C1 segment of cervical spinal cord (tissue), 14 donors: ENCODE results near the gene NFIL3.
A peak's percentile ranks its signal among the peaks of the same experiment; 100 is the strongest.

Source experiments
- DNase-seq, 14 donors: peaks; one replicate each; lab custom pipeline; 2025; lab: John Stamatoyannopoulos, UW

Gene NFIL3

DNA sequence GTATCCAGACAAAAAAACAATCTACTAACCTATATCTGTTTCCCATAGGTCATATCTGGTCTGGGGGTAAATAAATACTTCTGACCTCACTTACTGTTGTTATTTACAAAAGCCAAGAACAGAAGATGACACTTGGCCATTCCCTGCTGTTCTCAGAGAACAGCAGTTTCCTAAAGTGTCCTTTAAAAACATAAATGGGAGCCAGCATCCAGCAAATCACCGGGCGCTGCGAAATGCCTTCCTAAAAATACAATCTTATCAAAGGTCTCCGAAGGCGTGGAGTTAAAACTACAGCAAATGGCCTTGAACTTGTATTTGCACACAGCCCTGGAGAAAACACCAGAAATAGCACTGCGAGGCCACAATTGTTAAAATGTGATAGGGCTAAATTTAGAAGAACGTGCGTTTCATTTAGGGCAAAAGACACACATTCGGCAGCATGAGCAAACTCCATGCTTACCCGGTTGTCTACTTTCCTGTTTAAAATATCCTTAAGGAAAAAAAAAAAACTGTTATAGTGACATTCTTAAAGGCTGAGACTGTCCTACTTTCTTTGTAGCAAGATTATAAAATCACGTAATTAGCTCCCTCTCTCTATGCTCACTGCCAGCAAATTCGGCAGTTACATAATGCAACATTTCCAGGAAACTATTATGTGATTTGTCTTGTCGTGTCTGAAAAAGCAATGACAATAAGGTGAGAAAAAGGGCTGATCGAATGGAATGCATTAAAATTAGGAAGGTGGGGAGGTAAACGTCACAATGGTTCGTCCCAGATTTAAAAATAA, 1.5 kb downstream of the NFIL3 start:
- DNase-seq = peak in 2 of 14 donors; percentile 10 to 63

DNA sequence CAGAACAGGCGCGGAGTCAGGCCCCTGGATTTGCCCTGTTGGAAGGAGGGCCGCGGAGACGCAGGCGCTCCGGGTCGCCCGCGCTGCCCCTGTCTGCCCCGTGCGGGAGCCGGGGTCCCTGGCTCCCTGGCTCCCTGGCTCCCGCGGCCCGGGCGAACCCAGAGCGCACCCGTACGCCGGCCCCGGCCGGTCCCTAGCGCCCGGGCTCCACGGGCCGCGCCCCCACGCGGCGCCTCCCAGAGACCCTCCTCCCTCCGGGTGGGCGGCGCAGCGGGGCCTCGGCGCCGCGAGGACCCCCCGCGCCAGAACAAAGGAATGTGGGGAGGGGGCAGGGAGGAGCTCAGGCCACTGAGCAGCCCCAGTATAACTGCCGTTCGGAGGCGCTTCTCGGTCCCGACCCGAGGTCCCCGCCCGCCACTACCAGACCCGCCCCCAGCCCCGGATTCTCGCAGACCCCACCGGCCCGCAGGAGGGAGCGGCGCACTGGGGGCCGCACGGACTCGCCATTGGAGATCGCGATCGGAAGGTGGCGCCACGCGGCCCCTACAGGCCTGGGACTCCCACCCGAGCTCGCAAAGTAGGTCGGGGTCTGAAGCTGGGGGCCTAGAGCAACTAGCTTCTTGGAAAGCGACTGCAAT, 2.4 kb downstream of the NFIL3 start:
- DNase-seq = peak in 3 of 14 donors; percentile 9 to 31 (median 13)

DNA sequence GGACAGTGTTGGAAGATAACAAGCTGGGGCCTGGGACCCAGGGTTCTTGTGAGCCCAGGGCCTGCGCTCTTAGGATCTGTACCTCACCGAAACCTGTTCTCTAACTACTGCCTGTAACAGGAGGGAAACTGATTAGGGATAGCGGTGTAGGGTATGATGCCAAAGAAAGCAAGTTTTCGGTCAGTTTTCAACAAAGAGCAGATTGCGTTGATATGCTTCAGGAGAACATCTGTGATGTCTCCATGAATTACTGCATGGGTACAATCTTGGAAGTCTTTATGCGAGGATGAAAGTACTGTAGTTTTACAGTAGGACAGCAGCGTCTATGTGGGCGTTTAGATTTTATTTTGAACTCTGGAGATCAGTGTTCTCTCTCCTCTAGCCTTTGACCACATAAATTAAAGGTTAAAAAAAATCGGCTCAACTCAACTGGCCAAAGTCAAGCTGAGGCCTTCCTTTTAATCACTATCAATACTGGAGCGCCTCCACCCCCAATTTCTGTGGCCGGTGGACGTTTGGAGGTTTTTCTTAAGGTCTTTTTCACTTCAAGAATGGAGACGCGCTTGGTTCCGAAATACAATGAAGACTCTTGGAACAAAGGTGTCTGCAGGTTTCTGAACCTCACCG, 3.0 kb downstream of the NFIL3 start:
- no peak for DNase-seq

DNA sequence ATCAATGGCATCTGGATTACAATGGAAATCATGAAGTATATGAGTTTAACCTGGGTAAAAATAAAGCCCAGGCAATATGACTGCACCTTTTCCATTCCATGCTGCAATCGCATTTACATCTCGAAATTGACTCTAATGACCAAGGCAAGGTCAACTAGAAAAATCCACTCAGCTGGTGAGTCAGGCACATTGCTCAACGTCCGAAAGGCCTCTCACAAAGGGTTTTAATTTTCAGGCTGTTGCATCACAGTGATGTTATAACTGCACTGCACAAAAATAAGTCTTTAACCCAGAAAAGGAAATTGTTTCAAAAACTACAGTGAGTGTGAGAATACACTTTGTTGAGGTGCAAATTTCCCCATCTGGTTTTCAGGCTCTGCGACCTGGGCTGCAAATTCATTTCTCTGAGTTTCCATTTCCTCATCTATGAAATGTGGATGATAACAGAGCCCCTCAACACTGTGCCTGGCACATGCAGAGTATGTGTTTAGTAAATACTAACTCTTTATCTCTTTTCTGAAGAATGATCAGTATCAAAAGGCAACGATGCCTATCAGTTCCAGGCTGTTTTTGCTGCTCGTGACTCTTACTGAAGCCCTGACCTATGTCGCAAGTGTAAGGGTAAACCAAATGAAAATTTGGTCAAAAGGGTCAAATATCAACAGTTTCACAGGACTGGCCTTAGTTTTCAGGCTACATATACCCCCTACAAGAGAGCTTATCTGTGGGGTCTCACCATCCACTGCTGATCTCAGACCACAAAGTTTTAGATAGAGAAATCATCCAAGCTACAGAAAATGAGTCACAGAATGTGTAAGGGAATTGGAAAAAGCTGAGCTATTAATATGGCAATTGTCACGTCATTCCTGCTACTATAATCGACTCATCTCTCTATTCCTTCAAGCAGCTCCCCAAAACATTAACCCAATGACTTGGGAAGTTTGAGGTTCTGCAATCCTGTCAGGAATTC, 4.1 kb downstream of the NFIL3 start:
- peak in 1 of 14 donors; percentile 31 for DNase-seq

DNA sequence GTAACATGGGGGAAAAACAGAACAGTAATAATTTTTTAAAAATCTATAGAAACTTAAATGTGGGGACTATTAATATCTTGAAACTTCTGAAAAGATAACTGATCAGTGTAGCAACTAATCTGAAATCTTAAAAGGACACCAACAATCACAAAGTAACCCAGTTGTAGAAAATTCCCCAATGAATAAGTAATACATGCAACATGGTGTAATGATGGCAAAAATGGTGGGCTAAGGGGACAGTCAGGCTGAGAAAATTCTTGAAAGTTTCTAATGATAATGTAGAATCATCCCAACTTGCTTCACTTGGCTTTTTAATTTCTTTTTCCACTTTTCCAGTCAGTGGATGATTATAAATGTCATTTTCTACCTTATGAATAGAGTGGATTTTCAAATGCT, 5.4 kb downstream of the NFIL3 start:
- no peak for DNase-seq

DNA sequence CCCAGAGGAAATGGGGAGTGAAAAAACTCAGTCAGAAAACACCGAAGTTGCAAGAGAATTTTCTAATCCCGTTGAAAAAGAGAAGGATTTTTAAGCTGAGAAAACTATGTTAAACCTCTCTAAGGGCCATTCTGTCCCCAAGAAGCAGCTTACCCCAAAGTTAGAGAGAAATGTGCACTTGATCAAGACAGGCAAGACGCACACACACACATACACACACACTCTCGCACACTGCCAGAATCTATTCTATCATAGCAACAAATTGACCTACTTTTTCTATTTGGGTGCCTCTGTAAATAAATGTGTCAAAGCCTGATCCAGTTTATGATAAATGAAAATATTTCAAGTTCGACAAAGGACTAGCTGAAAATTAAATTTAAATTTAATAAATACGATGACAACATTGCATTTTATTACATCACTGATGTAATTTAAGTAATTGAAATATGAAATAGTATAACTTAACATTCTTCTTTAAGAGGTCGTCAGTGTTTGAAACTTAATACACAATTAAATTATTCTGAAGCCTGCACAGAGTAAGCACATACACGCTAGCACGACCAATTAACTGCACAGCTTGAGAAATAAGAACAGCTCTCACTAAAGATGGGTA, 5.9 kb downstream of the NFIL3 start:
- no peak for DNase-seq

DNA sequence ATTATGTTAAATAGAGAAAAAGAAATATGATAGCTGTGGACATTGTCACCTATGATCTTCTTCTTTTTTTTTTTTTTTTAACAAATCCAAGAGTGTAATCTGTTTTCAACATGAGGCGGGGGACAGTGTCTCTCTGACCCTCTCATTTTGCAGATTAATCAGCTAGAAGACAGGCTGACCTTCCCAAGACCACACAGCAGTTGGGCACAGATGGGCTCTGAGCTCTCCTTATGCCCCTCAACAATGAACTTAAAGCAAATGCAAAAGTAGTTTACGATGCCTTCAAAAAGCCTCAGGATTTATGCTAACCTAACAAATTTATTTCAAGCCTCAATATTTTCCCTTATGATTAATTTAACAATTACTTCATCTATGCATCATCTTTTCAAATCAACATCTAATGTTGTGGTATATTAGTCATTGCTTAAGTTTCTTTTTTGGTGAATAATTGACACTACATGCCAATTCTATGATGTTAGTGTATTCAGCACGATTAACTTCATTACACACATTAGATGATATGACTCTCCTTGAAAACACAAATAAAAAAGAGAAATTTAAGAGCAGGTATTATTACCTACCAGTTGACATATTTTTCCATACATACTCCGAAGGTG, 7.4 kb downstream of the NFIL3 start:
- no peak for DNase-seq

DNA sequence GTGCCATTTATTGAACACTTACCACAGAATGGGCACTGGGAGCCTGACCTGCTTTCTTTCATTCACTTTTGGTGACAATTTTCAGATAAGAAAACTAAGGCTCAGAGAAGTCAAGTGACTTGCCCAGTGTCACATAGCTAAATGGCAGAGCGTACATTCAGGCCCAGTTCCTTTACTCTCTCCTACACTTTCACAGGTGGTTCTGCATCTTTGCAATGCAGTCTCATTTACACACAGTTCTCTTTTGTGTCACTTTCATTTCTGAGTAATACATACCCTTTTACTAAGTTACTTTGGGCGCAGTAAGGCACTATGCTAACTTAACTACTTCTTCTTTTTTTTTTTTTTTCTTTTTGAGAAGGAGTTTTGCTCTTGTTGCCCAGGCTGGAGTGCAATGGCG, 8.3 kb downstream of the NFIL3 start:
- no peak for DNase-seq

DNA sequence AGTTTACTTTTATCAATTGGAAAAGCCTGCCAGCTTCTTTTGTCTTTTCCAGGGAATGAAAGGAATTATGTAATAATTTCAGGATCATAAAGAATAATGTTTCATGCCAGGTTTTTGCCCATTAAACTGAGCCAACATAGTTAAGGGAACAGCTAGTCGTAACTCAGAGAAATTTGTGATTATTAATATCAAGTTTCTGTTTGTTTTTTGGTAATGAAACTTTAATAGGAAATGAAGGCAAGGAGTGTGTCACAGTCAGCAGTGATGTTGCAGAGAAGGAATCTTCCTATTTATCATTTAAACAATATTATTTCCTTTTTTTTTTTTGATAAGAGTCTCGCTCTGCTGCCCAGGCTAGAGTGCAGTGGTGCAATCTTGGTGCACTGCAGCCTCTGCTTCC, 10.7 kb downstream of the NFIL3 start:
- DNase-seq = no peak

DNA sequence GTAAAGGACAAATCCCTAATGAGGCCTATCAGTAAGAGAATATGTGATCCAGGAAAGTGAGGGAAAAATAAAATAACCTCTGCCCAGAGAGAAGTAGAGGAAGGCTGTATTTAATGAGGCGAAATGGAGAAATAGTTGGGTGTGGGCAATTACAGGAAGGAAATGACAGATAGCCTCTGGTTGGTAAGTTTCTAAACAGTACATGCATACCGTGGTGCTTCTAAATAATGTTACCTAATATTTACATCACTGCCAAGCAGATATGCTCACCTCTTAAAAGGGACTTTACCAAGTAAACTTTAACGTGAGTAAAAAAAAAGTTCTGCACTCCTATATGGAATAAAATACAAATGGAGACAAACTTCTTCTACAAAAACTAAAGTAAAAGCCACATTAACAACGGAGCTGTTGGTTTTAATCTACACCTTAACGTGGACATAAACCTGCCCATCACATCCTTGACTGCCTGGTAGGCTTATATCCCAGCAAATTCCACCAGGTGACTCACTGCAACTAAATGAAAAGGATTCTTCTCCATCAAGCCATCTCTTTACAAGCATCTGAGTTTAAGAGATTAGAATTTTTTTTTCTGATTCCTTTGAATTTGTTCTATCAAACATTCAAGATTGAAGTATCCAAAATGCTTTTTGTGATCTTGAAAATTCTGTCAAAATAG, 12.4 kb downstream of the NFIL3 start:
- DNase-seq = no peak

DNA sequence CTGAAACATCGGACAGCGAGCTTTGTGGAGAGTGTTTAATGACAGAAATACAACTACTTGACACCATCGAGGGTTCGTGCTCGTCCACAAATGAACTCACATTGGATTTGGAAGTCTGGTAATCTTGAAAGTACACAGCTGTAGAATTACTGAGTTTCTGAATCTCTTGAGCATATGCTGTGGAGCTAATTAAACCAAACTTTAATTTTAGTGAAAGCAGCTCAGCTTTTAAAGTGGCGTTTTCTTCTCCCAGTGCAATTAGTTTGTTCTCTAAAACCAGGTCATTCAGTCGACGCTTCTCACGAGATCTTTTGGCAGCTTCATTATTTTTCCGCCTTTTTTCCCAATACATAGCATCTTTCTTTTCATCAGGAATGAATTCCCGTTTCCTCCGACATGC, 13.5 kb downstream of the NFIL3 start:
- no peak for DNase-seq

DNA sequence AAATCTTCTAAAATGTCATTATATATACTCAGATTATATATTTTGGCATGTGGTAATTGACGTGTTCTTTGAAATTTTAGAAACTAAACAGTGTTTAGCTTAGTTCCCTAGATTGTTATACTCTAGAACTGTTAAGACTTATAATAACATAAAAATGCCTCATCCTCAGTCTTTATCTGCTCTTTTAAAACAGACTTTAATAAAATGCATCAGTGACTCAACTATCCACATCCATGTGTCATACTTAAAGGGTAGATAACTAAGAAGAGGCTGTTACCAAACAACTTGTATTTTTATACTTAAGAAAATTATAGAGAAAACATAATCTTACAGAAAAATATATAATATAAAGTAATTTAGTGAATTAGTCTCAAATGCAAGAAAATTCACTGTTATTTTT, 15.2 kb downstream of the NFIL3 start:
- no peak for DNase-seq

DNA sequence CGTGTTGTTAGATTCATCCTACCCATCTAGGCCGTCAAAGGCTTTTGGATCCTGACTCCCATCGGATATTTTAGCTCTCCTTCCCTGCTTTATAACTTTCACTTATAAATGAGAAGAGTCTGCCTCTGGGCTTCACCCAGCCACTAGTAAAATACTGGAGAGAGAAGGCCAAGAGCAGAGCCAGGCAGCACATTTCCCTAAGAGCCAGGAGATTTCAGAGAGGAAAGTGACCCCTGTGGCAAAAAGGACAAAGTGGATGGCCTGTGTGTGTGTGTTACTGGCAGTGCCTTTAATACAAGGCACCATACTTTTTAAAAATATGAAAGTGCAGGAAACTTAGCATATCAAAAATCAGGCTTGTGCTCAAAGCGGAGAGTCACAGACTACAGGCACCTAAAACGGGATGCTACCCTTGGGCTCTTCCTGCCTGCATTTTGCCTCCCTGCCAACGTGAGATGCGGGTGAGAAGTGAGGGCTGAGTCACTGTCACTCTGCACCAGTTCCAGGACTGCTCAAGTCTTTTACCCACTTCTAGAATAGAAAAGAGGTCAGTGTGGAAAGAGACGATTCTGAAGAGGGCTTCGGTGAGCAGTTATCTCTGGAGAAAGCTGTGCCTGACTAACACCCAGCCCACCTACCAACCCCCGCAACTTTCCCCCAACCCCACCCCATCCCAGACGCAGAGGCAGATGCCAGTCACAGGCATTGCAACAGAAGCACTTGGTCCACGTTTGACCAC, 15.9 kb downstream of the NFIL3 start:
- DNase-seq = peak in 1 of 14 donors; percentile 13

DNA sequence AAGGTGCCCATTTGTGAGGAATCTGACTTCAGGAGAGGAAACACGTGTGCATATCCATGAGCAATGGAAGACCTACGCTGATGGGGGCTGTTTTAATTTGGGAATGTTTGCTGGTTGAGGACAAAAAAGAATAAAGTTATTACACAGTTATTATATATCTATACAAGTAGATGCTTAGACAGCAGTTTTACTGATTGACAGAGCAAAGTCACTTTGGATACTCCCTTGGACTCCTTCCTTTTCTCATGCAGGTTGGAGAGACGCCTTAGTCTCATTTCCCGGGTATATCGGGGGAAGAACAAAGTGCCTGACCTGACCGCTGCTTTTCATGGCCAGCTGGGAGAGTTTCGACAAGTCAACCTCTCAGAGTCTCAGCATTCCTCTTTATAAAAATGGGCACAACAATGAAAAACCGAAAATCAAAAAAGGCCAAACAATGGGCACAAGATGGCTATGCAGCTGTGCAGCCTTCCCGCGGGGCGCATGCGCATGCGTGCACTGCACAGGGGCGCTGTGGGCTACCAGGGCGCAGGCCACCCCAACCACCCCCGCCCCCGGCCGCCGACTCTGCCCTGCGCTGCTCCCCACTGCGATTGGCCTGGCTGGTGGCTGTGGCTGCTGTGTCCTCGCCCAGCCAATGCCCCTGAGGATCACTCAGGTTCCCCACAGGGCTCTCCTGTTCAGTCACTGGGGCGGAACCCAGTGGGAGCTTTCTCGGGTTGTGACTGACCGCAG, 18.1 kb downstream of the NFIL3 start:
- DNase-seq = no peak

DNA sequence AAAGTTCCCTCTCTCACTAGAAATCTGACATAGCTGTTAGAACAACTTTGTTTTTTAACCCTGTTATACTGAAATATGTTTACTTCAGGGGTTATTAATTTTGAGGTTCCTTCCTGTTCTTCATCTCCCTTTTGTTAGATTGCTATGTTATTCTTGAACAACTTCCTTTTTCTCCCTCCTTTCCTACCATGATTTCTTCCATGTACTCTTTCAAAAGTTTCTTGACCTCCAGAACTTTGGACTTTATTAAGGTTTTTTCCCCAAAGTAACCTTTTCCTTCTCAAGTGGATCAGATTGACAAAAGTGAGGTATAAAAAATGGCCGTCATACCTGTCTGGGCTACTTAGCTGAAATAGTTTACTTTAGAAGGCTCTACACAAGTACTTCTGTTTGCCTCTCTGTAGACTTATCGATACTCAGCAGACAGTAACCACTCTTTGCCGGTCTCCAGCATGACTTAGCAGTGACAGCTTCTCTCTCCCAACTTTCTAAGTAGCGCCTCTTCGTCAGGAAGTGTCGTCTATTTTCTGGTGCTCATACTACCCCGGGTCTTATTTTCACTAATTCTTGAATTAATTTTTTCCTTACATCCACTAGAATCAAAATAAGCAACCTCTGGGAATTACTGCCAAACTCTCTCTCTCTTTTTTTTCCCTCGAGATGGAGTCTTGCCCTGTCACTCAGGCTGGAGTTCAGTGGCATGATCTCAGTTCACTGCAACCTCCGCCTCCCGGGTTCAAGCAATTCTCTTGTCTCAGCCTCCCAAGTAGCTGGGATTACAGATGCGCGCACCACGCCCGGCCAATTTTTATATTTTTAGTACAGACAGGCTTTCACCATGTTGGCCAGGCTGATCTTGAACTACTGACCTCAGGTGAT, 19.7 kb downstream of the NFIL3 start:
- DNase-seq = no peak

DNA sequence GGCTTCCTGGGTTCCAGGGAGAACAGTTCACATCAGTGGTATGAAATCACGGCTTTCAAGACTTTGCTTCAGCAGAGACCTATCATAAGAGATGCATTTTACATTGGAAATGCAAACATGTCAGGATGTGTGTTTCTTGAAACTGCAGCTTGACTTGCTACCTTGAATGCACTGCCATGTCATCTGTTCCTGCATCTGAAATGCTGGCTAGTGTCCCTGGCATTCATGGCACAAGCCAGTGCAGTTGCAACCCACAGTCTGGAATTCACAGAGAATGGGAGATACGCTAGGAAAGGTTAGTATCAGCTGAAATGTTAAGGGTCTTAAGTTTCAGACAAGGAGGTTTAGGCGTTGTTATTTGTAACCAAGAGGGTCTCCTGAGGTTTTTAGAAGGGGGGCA, 24.7 kb downstream of the NFIL3 start:
- no peak for DNase-seq

DNA sequence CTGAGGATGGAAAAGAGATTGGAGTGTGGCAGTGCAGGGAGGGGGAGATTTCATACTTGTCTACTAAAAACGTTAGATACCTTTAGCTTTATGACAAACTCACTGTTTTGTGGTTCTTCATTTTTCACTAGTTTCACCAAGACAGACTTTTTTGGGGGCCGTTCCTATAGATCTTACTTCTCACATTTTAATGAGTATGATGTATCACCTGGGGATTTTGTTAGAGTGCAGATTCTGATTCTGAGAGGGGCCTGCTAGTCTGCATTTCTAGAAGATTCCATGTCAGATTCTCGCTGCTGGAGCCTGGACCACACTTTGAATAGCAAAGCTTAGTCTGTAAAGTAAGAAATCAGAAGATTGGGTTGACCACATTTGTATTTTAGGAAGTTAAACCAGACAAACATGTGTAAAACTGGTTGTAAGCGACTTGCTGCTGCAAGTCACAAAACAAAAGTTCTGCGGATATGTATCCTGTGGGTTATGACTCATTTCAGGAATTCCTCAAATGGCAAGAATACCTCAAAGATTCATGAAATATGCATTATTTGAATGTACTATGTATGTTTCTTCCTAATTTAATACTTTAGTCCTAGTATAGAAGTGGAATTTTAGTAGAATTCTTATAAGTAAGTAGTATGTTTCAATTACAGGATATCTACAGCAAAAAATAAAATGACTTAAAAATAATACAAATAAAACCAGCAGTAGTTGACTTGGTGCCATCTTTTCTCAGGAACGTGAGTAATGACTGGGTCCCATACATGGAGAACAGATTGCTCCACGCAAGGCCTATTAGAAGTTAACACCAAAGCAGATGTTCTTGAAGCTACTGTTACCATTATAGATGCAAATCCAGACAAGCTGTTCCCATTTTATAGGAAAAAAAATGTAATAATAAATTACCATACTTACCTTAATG, 27.8 kb downstream of the NFIL3 start:
- no peak for DNase-seq
